ENCODE measurements around the gene WDR90.

The WDR90 gene

DNA sequence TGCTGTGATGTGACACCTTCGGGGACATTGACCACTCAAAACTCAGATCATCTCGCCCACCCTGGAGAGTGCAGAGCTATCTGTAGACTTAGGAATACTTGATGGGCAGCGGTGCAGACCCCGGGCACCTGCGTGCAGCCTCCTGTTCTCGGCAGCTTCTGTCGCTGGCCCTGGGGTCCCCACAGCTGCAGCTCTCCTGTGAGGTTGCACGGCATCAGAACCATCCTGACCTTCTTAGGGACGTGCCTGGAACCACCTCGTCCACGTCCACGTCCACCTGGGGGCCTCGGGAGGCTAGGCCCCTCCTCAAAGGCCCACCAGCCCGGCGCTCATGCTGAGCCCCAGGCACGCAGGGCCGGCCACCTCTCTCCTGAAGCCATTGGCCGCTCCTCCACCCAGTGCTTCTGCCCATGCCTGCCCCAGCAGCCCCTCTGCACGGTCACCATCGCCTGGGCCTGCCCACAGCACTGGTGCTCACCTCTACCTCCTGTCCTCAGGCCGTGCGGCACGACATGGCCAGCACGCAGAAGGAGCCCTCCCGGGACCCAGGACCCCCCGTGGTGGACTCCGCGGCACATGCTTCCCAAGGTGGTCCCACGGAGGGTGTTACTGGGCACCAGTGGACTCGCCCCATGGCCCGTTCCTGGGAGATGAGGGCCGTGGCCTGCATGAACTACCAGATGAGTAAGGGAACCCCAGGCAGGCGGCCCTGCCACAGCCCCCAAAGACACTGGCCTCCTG is 20.7 kb upstream of the WDR90 start:
- no peaks in the 10 kb centered on the region for H3K27me3 ChIP-seq (ENCODE audit: control insufficient read depth, insufficient read depth, low read length)
- H3K36me3 ChIP-seq (ENCODE audit: control insufficient read depth, insufficient read depth, low read length) = peaks cover 10% of the 10 kb centered on the region
- H3K4me3 ChIP-seq (ENCODE audit: low read depth, low read length) = no peak overlapping the region
- H3K9me3 ChIP-seq (ENCODE audit: control insufficient read depth, insufficient read depth, low read length) = no peaks in the 10 kb centered on the region
- H3K4me1 ChIP-seq (ENCODE audit: control insufficient read depth, insufficient read depth, low read length) = peaks cover 4% of the 10 kb centered on the region
- H3K9ac ChIP-seq (ENCODE audit: low read depth, low read length) = no peak overlapping the region

- Histone ChIP-seq H3K27me3 (ENCODE audit: control insufficient read depth, insufficient read depth, low read length) (no peaks in the 10 kb centered on the region), H3K4me1 (ENCODE audit: control insufficient read depth, insufficient read depth, low read length) (peaks cover 4% of the 10 kb centered on the region), H3K9ac (ENCODE audit: low read depth, low read length) (no peak overlapping the region), H3K36me3 (ENCODE audit: control insufficient read depth, insufficient read depth, low read length) (peaks cover 17% of the 10 kb centered on the region), H3K4me3 (ENCODE audit: low read depth, low read length) (no peak overlapping the region), H3K9me3 (ENCODE audit: control insufficient read depth, insufficient read depth, low read length) (no peaks in the 10 kb centered on the region)
These were observed 19.9 kb upstream of the WDR90 start for GRCh38 chr16:629185-629832.

- H3K36me3 ChIP-seq (ENCODE audit: control insufficient read depth, insufficient read depth, low read length) = peaks cover 20% of the 10 kb centered on the region
- H3K9ac ChIP-seq (ENCODE audit: low read depth, low read length) = peak overlapping the region; percentile 47
These were observed 19.3 kb upstream of the WDR90 start for GRCh38 chr16:629833-630248.

DNA sequence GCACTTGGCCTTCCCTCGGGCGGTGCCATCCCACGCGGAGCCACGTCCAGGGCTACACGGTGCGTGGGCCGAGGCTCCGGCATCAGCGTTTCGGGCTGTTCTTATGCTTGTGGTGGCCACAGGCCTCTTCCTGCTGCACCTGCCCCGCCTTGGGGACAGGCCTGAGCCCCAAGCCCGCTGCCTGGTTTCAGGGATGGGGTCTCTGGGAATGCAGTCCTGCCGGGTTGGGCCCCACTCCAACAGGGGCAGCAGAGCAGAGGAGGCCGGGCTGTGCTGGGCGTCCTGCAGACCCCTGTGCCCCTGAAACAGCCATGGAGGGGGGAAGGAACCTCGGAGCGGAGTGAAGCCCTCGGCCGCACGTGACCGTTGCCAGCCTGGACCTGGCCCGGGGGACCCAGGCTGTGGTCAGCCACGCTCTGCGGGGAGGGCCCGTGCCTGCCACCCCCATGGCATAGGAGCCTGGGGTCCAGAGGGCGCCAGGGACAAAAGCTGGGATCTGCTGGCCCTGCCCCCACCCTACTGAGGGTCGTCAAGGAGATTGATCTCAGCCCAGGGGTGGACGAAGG is 18.8 kb upstream of the WDR90 start:
- Histone ChIP-seq H3K4me1 (ENCODE audit: control insufficient read depth, insufficient read depth, low read length) (peaks cover 4% of the 10 kb centered on the region), H3K36me3 (ENCODE audit: control insufficient read depth, insufficient read depth, low read length) (peaks cover 20% of the 10 kb centered on the region), H3K9me3 (ENCODE audit: control insufficient read depth, insufficient read depth, low read length) (no peaks in the 10 kb centered on the region), H3K9ac (ENCODE audit: low read depth, low read length) (peak overlapping the region; percentile 47), H3K4me3 (ENCODE audit: low read depth, low read length) (no peak overlapping the region), H3K27me3 (ENCODE audit: control insufficient read depth, insufficient read depth, low read length) (no peaks in the 10 kb centered on the region)

More at GRCh38 chr16:629833-630248, 19.3 kb upstream of the WDR90 start:
- Histone ChIP-seq H3K4me3 (ENCODE audit: low read depth, low read length) (no peak overlapping the region), H3K4me1 (ENCODE audit: control insufficient read depth, insufficient read depth, low read length) (peaks cover 4% of the 10 kb centered on the region), H3K27me3 (ENCODE audit: control insufficient read depth, insufficient read depth, low read length) (no peaks in the 10 kb centered on the region), H3K9me3 (ENCODE audit: control insufficient read depth, insufficient read depth, low read length) (no peaks in the 10 kb centered on the region)

GRCh38 chr16:630815-631405 is 18.3 kb upstream of the WDR90 start, which contains the start of gene WFIKKN1:
WFIKKN1 (plus strand) TSS chr16:630985; CDS start chr16:631254, 269 bp downstream.
- peak within 1 kb of the TSS; percentile 47 for H3K9ac ChIP-seq (ENCODE audit: low read depth, low read length)
- no peaks in the 10 kb centered on the region for H3K27me3 ChIP-seq (ENCODE audit: control insufficient read depth, insufficient read depth, low read length)
- peak within 1 kb of the TSS; percentile 32 for H3K4me3 ChIP-seq (ENCODE audit: low read depth, low read length)
- H3K9me3 ChIP-seq (ENCODE audit: control insufficient read depth, insufficient read depth, low read length) = no peaks in the 10 kb centered on the region
- H3K36me3 ChIP-seq (ENCODE audit: control insufficient read depth, insufficient read depth, low read length) = peaks cover 18% of the 10 kb centered on the region
- H3K4me1 ChIP-seq (ENCODE audit: control insufficient read depth, insufficient read depth, low read length) = peaks cover 4% of the 10 kb centered on the region

DNA sequence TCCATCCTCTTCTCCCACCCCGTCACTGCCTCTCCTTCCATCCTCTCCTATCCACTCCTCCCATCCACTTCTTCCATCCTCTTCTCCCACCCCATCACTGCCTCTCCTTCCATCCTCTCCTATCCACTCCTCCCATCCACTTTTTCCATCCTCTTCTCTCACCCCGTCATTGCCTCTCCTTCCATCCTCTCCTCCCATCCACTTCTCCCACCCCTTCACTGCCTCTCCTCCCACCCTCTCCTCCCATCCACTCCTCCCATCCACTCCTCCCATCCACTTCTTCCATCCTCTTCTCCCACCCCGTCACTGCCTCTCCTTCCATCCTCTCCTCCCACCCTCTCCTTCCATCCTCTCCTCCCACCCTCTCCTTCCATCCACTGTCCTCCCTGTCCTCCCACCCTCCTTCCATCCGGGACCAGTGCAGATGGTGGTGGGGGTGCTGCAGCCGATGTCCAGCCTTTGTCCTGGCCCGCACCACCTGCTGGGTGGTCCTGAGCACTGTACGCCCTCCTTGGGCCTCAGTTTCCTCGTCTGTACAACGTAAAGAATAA is 17.3 kb upstream of the WDR90 start:
- Histone ChIP-seq H3K9ac (ENCODE audit: low read depth, low read length) (no peak overlapping the region), H3K4me3 (ENCODE audit: low read depth, low read length) (no peak overlapping the region), H3K4me1 (ENCODE audit: control insufficient read depth, insufficient read depth, low read length) (peaks cover 4% of the 10 kb centered on the region)

GRCh38 chr16:632486-633335 is 16.5 kb upstream of the WDR90 start:
- no peak overlapping the region for H3K9ac ChIP-seq (ENCODE audit: low read depth, low read length)
- peaks cover 15% of the 10 kb centered on the region for H3K36me3 ChIP-seq (ENCODE audit: control insufficient read depth, insufficient read depth, low read length)
- H3K4me3 ChIP-seq (ENCODE audit: low read depth, low read length) = no peak overlapping the region
- H3K9me3 ChIP-seq (ENCODE audit: control insufficient read depth, insufficient read depth, low read length) = no peaks in the 10 kb centered on the region
- peaks cover 7% of the 10 kb centered on the region for H3K4me1 ChIP-seq (ENCODE audit: control insufficient read depth, insufficient read depth, low read length)
- H3K27me3 ChIP-seq (ENCODE audit: control insufficient read depth, insufficient read depth, low read length) = no peaks in the 10 kb centered on the region

More for the DNA sequence above, 17.3 kb upstream of the WDR90 start:
- no peaks in the 10 kb centered on the region for H3K27me3 ChIP-seq (ENCODE audit: control insufficient read depth, insufficient read depth, low read length)
- no peaks in the 10 kb centered on the region for H3K9me3 ChIP-seq (ENCODE audit: control insufficient read depth, insufficient read depth, low read length)
- peaks cover 15% of the 10 kb centered on the region for H3K36me3 ChIP-seq (ENCODE audit: control insufficient read depth, insufficient read depth, low read length)

- Histone ChIP-seq H3K27me3 (ENCODE audit: control insufficient read depth, insufficient read depth, low read length) (no peaks in the 10 kb centered on the region), H3K9me3 (ENCODE audit: control insufficient read depth, insufficient read depth, low read length) (no peaks in the 10 kb centered on the region), H3K4me3 (ENCODE audit: low read depth, low read length) (no peak overlapping the region), H3K36me3 (ENCODE audit: control insufficient read depth, insufficient read depth, low read length) (peaks cover 12% of the 10 kb centered on the region), H3K9ac (ENCODE audit: low read depth, low read length) (no peak overlapping the region), H3K4me1 (ENCODE audit: control insufficient read depth, insufficient read depth, low read length) (peaks cover 7% of the 10 kb centered on the region)
These were observed 15.7 kb upstream of the WDR90 start for GRCh38 chr16:633336-634050.

DNA sequence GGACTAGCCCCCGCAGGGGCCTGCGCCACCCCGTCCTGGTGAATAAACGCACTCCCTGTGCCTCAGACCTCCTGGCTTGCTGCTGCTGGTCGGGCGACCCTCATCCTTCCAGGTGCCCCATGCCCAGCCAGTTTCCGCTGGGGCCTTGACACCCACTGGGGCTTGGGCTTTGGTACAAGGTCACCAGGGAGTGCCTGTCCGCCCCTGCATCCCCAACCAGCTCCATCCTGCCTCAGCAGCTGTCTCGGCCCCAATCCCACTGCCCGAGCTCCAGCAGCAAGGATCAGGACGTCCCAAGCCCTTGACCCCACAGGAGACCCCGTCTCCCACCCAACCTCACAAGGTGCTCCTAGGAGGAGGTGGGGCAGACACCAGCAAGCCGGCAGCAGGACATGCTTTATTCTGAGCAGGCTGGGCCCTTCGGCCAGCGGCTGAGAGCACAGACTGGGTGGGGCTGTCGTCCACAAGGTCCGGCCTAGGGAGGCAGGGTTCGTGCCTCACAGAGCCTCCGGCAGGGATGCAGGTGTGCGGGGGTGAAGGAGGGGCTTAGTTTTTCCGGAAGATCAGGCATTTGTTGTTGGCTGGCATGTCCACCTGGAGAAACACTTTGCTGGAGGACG is 15.0 kb upstream of the WDR90 start:
- H3K4me3 ChIP-seq (ENCODE audit: low read depth, low read length) = no peak overlapping the region
- H3K27me3 ChIP-seq (ENCODE audit: control insufficient read depth, insufficient read depth, low read length) = no peaks in the 10 kb centered on the region
- H3K9me3 ChIP-seq (ENCODE audit: control insufficient read depth, insufficient read depth, low read length) = no peaks in the 10 kb centered on the region
- peaks cover 12% of the 10 kb centered on the region for H3K36me3 ChIP-seq (ENCODE audit: control insufficient read depth, insufficient read depth, low read length)
- no peak overlapping the region for H3K9ac ChIP-seq (ENCODE audit: low read depth, low read length)
- H3K4me1 ChIP-seq (ENCODE audit: control insufficient read depth, insufficient read depth, low read length) = peaks cover 9% of the 10 kb centered on the region

DNA sequence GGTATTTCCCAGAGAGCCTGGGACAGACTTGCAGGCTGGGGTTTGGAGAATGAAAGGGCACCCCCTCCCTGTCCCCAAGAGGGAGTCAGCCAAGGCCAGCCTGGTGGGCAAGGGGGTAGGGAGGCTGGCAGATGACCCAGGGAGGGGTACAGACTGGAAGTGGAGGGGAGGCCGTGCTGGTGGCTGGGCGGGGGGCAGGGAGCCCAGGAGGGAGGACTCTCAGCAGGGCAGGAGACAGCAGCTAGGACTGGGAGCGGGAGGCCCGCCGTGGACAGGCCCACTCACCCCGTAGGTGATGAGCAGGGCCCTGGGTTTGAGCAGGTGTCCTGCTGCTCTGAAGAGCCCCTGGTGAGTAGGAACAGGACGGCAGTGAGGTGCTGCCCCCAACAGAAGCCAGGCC is 14.2 kb upstream of the WDR90 start:
- peaks cover 12% of the 10 kb centered on the region for H3K36me3 ChIP-seq (ENCODE audit: control insufficient read depth, insufficient read depth, low read length)
- no peak overlapping the region for H3K4me3 ChIP-seq (ENCODE audit: low read depth, low read length)
- peaks cover 7% of the 10 kb centered on the region for H3K4me1 ChIP-seq (ENCODE audit: control insufficient read depth, insufficient read depth, low read length)
- no peaks in the 10 kb centered on the region for H3K27me3 ChIP-seq (ENCODE audit: control insufficient read depth, insufficient read depth, low read length)
- no peak overlapping the region for H3K9ac ChIP-seq (ENCODE audit: low read depth, low read length)
- H3K9me3 ChIP-seq (ENCODE audit: control insufficient read depth, insufficient read depth, low read length) = no peaks in the 10 kb centered on the region
